PC-3 (cell line): Measurements from ENCODE around the gene JMJD7.

Experiments used
- CTCF ChIP-seq: fragments of 300-600 bp; sonication (generic); conservative IDR thresholded peaks from 2 replicates; pipeline ENCODE4 v1.5.1; 2017; ENCODE audit warnings: antibody characterized with exemption, low read depth, mild to moderate bottlenecking, low read length
- EZH2 ChIP-seq: fragments of 300-600 bp; sonication (generic); IDR thresholded peaks from one replicate; pipeline ENCODE4 v1.6.1; 2017; ENCODE audit warnings: antibody characterized with exemption, mild to moderate bottlenecking, low read length; ENCODE audit not compliant: unreplicated experiment
- EZH2phosphoT487 ChIP-seq: fragments of 300-600 bp; sonication (generic); IDR thresholded peaks from 2 replicates; pipeline ENCODE4 v1.6.1; 2018; ENCODE audit warnings: mild to moderate bottlenecking, antibody characterized with exemption, low read length, borderline replicate concordance

DNA sequence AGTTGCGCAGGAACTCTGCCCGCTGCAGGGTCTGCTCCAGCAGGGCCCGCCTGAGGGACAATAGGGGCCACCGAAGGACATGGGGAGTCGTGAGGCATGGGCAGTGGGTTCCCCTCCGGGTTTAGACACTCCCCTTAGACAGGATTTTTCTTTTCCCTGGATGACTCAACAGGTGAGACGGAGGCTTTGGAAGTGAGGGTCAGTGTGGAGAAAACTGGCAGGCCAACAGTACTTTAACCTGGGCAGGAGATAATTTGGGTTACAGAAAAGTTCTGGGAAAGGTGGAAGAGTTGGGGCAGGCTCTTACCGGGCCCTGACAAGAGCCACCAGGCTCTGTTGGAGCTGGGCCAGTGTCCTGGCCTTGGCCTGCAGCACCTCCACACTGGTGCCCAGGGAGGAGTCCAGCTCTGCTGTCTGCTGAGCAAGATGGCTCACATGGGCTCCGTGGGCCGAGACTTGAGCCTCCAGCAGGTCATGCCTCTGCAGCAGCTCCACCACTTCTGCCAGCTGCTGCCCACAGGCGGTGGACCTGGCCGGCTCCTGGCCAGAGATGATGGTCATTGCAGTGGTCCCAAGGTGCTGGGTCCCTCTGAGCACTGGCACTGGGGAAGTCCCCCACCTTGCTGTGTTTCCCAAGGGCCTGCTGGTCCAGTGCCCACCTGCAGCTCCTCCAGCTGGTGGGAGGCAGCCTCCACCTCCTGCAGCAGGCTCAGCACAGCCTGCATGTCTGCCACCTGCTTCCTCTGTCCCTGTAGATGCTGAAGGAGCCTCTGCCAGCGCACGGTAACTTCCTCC lies 55.0 kb downstream of the JMJD7 start:
- TF ChIP-seq CTCF (no peak), EZH2 (no peak), EZH2phosphoT487 (no peak)
